Neutrophil (primary cell): ENCODE data around the gene MCRIP2.

Experiments used
- H3K27ac ChIP-seq: fragments of 200-600 bp; sonication (generic); 2 replicates; pipeline ENCODE4 v1.5.1; 2016; ENCODE audit warnings: mild to moderate bottlenecking, moderate library complexity
- H3K27me3 ChIP-seq: fragments of 200-600 bp; sonication (generic); 2 replicates; pipeline ENCODE4 v1.6.0; 2016; ENCODE audit warnings: mild to moderate bottlenecking
- H3K36me3 ChIP-seq: fragments of 200-600 bp; sonication (generic); 2 replicates; pipeline ENCODE4 v1.5.1; 2017
- H3K4me1 ChIP-seq, 2 experiments: fragments of 200-600 bp in 1 of 2; sonication (generic) in 1 of 2; 1 replicate in 1 of 2; 2 replicates in 1 of 2; pipeline versions ENCODE4 v1.5.1 to v1.6.1; 2013 to 2016; ENCODE audit warnings: low read depth in 1 of 2, low read length in 1 of 2, mild to moderate bottlenecking in 1 of 2, moderate library complexity in 1 of 2; ENCODE audit not compliant: control insufficient read depth in 1 of 2, insufficient read depth in 1 of 2
- H3K4me3 ChIP-seq, 2 experiments: fragments of 200-600 bp in 1 of 2; sonication (generic) in 1 of 2; 1 replicate in 1 of 2; 2 replicates in 1 of 2; pipeline ENCODE4 v1.5.1; 2013 to 2016; ENCODE audit warnings: low read depth in 1 of 2, low read length in 1 of 2, mild to moderate bottlenecking in 1 of 2, moderate library complexity in 1 of 2
- H3K9me3 ChIP-seq: fragments of 200-600 bp; sonication (generic); 2 replicates; pipeline ENCODE4 v1.5.1; 2016
- TF ChIP-seq, protein P1 (sequence below): fragments of 200-600 bp; sonication (generic); IDR thresholded peaks from 2 replicates; pipeline ENCODE4 v1.5.1; 2016; ENCODE audit warnings: antibody characterized with exemption

MCRIP2 gene

GRCh38 chr16:662597-662996, 21.0 kb downstream of the MCRIP2 start:
- TF ChIP-seq, protein P1, sequence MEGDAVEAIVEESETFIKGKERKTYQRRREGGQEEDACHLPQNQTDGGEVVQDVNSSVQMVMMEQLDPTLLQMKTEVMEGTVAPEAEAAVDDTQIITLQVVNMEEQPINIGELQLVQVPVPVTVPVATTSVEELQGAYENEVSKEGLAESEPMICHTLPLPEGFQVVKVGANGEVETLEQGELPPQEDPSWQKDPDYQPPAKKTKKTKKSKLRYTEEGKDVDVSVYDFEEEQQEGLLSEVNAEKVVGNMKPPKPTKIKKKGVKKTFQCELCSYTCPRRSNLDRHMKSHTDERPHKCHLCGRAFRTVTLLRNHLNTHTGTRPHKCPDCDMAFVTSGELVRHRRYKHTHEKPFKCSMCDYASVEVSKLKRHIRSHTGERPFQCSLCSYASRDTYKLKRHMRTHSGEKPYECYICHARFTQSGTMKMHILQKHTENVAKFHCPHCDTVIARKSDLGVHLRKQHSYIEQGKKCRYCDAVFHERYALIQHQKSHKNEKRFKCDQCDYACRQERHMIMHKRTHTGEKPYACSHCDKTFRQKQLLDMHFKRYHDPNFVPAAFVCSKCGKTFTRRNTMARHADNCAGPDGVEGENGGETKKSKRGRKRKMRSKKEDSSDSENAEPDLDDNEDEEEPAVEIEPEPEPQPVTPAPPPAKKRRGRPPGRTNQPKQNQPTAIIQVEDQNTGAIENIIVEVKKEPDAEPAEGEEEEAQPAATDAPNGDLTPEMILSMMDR = no peak
- Histone ChIP-seq H3K36me3 (no peaks in the 10 kb centered on the region), H3K4me1 (peaks cover 13 to 16% of the 10 kb centered on the region in 2 experiments), H3K27ac (no peak overlapping the region), H3K4me3 (no peak overlapping the region), H3K27me3 (no peaks in the 10 kb centered on the region), H3K9me3 (no peaks in the 10 kb centered on the region)

DNA sequence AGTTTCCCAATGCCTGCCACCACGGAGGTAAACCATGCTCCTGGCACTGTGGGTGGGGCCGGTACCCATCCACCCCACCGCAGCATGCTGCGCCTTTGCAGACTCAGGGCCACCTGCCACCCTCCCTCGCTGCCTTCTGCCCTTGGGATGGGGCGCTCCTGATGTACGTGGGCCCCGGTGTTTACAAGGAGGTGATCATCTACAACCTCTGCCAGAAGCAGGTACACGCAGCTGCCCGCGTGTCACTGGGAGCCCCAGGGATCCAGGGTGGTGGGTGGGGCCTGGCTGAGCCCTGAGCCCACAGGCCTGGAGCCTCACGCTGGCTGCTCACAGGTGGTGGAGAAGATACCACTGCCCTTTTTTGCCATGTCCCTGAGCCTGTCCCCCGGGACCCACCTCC, 24.9 kb downstream of the MCRIP2 start:
- H3K4me3 ChIP-seq = no peak overlapping the region
- H3K27me3 ChIP-seq = no peaks in the 10 kb centered on the region
- peaks cover 17 to 22% of the 10 kb centered on the region in 2 experiments for H3K4me1 ChIP-seq
- no peaks in the 10 kb centered on the region for H3K9me3 ChIP-seq
- no peak overlapping the region for H3K27ac ChIP-seq
- peaks cover 25% of the 10 kb centered on the region for H3K36me3 ChIP-seq
- TF ChIP-seq, protein P1 = no peak

DNA sequence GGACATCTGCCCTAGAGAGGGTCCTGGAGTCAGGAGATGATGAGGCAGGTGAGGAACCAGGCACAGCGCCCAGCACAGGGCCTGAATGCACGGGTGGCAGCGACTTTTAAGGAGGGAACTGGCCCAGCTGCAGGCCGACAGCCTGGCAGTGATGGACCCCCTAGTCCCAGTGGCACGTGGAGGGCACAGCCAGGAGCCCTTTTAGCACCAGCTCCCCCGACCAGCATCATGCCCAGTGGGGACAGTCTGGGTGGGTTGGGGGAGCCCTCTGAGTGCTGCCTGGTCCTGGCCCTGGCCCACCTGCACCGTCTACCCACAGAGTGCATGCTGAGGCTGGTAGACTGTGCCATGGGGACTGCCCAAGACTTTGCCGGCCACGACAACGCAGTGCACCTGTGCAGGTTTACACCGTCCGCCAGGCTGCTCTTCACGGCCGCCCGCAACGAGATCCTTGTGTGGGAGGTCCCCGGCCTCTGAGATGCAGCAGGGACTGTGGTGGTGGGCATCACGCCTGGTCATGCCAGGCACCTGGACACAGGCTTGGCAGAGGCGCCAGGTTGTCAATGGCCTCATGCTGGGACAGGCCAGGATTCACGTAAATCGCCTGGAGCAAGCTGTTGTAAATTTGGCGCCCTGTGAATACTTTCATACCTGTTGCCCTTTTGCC, 25.6 kb downstream of the MCRIP2 start:
- no peaks in the 10 kb centered on the region for H3K9me3 ChIP-seq
- H3K27me3 ChIP-seq = no peaks in the 10 kb centered on the region
- H3K4me1 ChIP-seq = peaks cover 17 to 22% of the 10 kb centered on the region in 2 experiments
- TF ChIP-seq, protein P1 = no peak
- H3K36me3 ChIP-seq = peaks cover 32% of the 10 kb centered on the region
- H3K27ac ChIP-seq = peak overlapping the region; percentile 83
- H3K4me3 ChIP-seq = peak overlapping the region; percentile 68 to 98

GRCh38 chr16:667780-668518, 26.3 kb downstream of the MCRIP2 start, which contains the start of gene RHOT2:
RHOT2 (plus strand) TSS chr16:668132; CDS start chr16:668200, 68 bp downstream.
- Histone ChIP-seq H3K36me3 (peaks cover 39% of the 10 kb centered on the region), H3K4me1 (peaks cover 17 to 22% of the 10 kb centered on the region in 2 experiments), H3K9me3 (no peaks in the 10 kb centered on the region), H3K4me3 (peak within 1 kb of the TSS; percentile 68 to 98), H3K27ac (peak within 1 kb of the TSS; percentile 83), H3K27me3 (no peaks in the 10 kb centered on the region)
- TF ChIP-seq, protein P1 = peak; percentile 99

GRCh38 chr16:668519-669171, 27.0 kb downstream of the MCRIP2 start:
- TF ChIP-seq, protein P1 = no peak
- Histone ChIP-seq H3K27me3 (no peaks in the 10 kb centered on the region), H3K9me3 (no peaks in the 10 kb centered on the region), H3K4me3 (peak overlapping the region; percentile 68 to 98), H3K27ac (peak overlapping the region; percentile 83), H3K36me3 (peaks cover 46% of the 10 kb centered on the region), H3K4me1 (peaks cover 17 to 22% of the 10 kb centered on the region in 2 experiments)
